ENCODE results near the gene GASK1B.

Gene GASK1B

DNA sequence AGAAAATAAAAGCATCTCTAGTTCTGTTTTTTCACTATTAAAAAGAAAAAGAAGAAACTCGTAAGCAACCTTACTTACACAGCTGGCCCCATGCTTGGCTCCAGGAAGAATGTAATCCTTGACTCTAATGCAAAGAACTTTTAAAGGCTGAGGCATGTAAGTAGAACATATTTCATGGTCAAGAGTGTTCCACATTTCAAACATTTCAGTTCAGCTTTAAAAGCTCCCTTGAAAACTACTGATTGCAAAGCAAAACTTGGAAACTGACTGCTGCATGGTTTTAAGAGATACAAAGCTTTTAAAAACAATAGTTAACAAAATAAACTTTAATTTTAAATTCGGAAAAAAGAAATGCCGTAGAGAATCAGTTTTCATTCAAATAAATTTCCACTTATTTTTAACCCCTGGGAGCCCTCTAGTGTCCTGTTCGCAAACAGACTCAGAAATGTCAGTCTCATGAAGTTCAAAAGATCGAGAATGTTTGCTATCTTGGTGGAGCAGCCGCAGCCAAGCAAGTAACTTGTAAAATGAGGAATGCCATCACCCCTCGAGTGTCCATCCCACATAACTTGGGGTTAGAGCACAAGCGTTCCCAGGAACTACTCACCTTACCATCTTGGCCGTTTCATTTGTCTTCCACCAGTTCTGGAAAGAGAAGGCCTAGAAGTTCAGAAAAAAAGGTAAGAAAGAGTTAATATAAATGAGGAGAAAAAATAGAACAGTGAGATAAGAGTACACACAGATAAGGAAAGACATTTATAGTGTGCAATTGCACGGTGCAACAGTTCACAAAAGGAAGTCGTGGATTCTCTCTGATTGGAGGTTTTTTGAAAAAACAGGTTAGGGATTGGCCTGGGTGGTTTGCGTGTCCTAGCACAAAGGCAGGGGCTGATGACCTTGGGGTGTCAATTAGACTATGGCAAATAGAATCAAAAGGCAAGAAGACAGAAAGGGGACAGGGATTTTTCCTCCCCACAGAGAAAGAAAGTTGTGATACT, at the start of gene GASK1B:
GASK1B (minus strand) TSS at position 765 of the 998 bp plus-strand sequence. CDS start 1,650 bp downstream, outside the sequence.
- no peak for DNase-seq

DNA sequence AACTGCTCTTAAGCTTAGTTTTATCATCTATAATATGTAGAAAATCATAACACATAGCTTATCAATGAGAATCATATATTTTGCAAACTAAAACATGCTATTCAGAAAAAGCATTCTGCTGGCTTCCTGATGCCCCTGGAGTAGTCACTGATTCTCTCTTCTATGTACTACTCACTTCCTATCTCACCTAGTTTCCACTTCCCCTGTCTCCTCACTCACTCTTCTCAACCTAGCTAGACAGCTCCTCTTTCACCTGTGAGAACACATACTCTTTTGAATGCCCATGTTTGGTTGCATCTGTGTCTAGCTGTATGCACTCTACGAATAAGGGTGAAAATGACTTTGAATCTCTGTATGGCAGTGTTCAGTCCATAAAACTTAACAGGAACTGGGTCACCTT, 46.8 kb upstream of the GASK1B start:
- DNase-seq, result no peak

DNA sequence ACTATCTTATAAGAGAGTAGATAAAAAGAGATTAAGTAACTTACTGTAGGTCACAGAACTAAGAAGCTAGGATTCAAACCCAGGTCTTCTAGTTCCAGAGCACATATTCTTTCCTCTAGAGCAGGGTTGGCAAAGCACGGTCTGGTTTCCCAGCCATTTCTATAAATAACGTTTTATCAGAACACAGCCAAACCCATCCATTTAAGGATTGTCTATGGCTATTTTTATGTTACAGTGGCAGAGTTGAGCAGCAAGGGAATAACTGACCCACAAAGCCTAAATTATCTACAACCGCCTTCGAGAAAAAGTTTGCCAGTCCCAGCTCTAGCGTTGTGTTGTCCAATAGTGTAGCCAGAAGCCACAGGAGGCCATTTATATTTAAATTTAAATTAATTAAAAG, 44.9 kb upstream of the GASK1B start:
- no peak for DNase-seq

- no peak for DNase-seq
These were observed 42.0 kb upstream of the GASK1B start for GRCh38 chr4:158214856-158215255.

GRCh38 chr4:158213466-158213865, 40.6 kb upstream of the GASK1B start:
- DNase-seq, result no peak

DNA sequence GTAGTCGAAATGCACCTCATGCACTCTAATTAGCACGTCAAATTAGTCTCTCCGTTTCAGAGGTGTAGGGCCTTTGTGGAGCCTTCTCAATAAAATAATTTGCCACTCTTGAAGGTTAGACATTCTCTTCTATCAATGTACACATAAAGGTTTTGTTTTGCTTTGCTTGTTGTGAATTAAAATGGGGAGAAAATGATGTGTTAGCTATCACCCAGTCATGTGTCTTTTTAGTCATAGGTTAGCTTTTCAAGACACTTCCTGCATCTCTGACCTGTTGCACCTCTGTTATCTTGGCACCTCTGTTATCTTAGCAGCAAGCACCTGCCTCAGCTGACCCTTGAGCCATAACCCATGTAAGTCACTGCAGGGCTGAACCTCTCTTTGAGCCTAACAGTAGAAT, 38.4 kb upstream of the GASK1B start:
- DNase-seq, result no peak

DNA sequence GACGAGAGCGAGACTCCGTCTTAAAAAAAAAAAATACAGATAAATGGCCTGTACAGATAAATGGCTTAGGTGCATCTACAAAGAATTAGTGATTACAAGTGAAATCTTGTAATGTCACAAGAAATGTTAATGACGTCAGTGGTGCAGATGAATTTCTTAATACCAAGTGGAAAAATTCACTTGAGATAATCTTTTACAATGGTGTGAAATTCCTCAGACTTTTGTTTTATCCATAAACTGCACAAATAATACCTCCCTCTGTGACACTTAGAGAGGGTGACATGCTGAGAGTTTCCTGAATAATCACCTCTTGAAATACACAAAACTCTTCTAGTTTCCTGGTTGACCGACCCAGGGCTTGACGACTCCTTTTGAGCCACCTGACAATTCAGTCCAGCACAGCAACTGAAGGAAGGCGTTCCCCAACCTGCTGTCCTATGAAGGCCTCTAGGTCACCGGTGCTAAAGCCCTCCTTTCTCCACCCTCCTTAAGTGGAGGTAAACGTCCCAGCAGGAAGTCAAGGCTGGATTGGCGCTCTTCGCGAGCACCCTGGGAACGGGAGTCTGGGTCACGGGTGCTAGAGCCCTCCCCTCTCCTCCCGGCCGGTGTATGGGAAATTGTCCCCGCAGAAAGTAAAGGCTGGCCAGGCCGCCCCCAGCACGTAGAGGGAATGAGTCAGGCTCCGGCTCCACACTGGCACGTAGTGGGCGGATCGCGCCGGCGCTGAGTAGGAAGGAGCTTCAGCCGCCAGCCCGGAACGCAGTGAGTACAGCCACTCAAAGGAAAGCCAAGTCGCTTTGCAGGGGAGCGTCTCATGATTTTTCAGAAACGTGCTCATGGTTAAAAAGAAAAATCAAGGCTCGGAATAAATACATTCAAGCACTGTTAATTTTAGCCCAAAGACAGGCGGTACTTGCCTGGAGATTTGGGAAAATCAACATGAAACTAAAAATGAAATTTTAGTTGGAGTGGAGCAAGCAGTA, 37.3 kb upstream of the GASK1B start, which contains the start of gene TMEM144:
TMEM144 (plus strand) TSS at position 662 of the 983 bp plus-strand sequence. CDS start 2,182 bp downstream, outside the sequence.
- peak; percentile 79 for DNase-seq

DNA sequence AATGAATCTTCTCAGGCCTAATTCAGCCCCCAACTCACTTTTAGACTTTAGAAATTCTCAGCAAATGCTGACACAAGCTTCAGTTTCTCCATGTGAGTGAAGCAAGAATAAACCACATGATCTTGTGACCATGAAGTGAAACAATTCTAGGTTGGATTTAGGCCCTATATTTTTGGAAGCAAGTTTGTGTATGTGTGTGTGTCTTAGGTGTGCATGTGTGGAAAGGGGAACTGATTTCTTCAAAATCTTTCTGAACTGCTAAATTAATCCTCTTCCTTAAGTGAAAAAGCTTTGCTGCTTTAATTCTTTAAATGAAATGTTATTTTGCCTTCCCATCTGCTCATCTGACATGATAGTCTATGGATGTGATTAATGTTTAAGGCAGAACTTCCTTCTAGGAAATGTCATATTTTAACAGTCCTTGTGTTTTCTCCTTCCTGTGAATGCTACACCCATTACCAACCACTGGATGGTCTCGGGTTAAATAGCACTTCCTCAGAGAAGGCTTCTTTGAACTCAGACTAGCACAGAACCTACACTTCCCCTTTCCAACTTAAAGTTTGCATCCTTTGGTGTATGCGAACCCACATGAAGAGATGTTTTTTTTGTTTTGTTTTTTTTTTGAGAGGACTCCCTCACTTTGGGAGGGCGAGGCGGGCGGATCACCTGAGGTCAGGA, 36.3 kb upstream of the GASK1B start:
- peak; percentile 76 for DNase-seq

DNA sequence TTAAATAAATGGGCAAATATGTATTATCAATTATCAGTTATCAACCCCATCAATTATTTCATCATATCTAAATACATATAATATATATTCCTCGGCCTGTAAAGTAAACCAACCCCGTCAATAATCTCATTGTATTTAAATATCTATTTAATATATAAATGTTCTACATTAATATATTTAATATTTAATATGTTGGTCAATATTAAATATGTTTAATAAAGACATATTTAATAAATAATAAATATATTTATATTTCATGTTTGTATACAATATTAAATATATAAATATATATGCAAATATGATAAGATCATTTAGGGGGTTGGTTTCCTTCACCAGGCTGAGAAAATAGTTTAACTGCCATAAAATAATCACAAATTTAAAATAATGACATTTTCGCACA, 31.1 kb upstream of the GASK1B start:
- no peak for DNase-seq

- no peak for DNase-seq
These were observed 30.6 kb upstream of the GASK1B start for GRCh38 chr4:158203436-158203835.

GRCh38 chr4:158202481-158202880, 29.7 kb upstream of the GASK1B start:
- no peak for DNase-seq

DNA sequence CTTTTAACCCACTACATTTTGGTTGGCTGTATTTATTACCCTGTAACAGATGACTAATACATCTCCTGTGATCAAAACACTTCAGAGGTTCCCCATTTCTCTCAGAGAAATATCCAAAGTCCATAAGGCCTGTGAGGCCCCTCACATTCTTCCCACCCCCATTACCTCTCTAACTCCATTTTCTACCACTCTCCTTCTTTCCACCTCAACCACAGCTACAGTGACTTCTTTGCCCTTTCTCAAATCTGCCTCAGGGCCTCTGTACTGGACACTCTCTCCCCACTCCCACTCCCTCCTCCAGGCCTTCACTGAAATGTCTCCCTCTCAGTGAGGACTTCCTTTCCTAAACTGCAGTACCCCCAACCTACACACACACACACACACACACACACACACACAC, 29.1 kb upstream of the GASK1B start:
- no peak for DNase-seq

DNA sequence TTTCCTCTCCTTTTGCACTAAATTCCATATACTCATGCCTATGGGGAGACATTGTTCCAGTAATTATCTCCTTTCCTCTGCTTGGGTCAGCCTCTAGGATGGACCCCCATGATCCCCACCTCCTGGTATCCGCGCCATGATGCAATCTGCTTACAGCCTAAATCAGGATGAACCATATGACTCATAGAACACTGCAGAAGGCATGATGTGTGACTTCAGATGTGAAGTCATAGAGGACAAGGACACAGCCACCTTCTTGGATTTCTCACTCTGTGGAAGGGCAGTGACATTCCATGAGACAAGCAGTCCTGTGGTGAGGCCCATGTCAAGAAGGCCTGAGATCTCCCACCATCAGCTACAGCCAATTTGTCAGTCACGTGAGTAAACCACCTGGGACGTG, 28.5 kb upstream of the GASK1B start:
- no peak for DNase-seq

- DNase-seq, result no peak
These were observed 27.4 kb upstream of the GASK1B start for GRCh38 chr4:158200214-158200613.

- no peak for DNase-seq
These were observed 24.5 kb upstream of the GASK1B start for GRCh38 chr4:158197194-158197776.

DNA sequence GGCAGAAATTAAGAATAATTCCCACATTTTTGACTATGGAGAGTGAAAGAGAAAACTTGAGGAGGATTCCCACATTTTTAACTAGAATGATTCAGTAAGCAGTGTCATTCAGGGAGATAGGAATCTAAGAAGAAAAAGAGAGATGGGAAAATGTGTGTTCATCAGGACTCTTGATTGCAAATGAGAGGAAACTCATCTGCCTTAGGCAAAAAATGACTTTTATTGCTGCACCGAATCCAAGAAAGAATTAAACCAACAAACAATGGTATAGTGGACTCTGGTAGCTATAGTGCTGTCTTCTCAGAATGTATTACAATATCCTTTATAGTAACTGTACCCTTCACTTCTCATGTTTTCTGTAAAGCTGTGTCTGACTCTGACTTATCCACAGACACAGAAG, 22.5 kb upstream of the GASK1B start:
- DNase-seq, result no peak

- DNase-seq, result no peak
These were observed 20.4 kb upstream of the GASK1B start for GRCh38 chr4:158193171-158193749.

DNA sequence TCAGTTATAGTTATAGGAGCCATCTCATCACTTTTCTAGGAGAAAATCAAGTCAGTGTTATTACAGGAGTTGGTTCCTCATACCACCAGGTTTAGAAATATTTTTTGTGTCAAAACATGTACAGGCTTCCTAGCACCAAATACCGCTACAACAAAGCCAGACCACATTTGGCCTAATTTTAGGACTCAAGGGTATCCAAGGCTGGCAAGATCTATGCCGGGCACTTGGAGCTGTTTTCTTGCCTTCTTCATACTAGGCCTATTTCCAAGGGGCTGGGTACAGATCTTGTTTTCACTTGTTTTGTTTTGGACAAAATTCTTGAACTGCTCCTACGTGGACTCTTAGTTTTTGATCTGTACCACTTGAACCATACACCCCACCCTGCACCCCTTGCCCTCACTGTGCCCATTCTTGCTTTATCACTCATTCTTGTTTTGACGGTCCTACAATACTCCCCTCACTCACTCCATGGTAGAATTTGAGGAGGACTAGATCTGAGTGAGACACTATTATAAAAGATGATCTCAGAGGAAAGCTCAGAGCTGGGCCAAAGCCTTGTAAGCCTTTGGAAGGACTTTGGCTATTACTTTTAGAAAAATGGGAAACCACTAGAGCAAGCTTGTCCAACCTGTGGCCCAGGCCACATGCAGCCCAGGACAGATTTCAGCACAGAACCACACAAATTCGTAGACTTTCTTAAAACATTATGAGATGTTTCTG, 19.8 kb upstream of the GASK1B start:
- no peak for DNase-seq

- DNase-seq, result no peak
These were observed 17.9 kb upstream of the GASK1B start for GRCh38 chr4:158190718-158191117.

- DNase-seq, result no peak
These were observed 16.6 kb upstream of the GASK1B start for GRCh38 chr4:158189422-158189821.

GRCh38 chr4:158186815-158187214, 14.0 kb upstream of the GASK1B start:
- no peak for DNase-seq
